Measurements from ENCODE around the gene LPIN2. TPM values are rescaled to one million over a fixed set of nuclear protein-coding genes. Genes with fewer than 3 reads are reported as not detected.

Gene LPIN2
- total and polyA plus RNA-seq, 2 of the 13 experiments (the other 11 are each of a cell fraction or from before 2014, with no cell fraction given) = 46.0 to 119 TPM

DNA sequence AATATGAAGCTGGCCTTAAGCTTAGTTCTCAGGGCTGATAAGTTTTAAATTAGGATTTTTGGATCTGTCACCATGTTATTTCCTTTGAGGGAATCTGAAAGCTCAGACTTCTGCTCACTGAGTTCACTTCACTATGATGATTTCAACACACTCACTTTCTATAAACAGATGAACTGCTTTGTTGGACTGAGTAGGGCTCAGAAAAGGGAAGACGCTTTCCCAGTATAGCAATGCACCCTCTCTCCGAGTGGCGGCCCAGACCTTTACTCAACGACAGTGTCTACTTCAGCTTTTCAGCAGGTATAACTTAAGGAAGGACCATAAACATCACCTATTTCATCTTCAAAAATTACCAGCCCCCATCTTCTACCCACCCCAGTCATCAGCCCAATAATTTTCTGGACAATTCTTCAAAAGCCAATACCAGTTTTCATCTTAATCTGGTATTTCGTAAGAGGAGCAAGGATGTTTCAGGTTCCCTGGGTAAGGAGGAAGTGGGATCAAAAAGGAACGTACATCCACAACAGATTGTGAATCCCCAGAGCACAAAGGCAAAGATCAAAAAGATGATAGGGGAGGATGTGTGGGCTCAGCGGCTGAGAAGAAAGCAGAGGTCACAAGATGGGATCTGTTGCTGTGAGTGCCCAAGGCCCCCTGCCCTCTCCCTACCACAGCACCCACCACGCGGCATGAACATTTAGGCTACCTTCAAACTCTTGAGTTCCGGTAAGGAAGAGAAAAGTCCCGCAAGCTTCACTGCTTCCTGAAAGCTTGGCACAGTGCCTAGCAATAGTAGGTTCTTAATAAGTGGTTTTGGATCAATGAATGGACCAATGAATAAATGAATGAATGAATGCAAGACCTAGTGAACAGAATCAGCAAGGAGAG, 41.9 kb downstream of the LPIN2 start (continued):
- TF ChIP-seq ZNF20 (CRISPR knock-in tag; IDR thresholded peaks at IDR 0.05) (no peak), EEA1 (CRISPR knock-in tag; IDR thresholded peaks at IDR 0.05; ENCODE audit: borderline replicate concordance) (no peak), ELF3 (CRISPR knock-in tag; IDR thresholded peaks at IDR 0.05) (peak; percentile 23; the same call in 1 of the 2 replicates), THAP11 (CRISPR knock-in tag; IDR thresholded peaks at IDR 0.05) (no peak), TBL1XR1 (IDR thresholded peaks at IDR 0.05; ENCODE audit: borderline replicate concordance, low read length, partially characterized antibody) (no peak), PHF21A (CRISPR knock-in tag; IDR thresholded peaks at IDR 0.05) (no peak), ETS1 (CRISPR knock-in tag; IDR thresholded peaks at IDR 0.05) (no peak), ZNF234 (CRISPR knock-in tag; conservative IDR thresholded peaks at IDR 0.05) (no peak), ZNF232 (CRISPR knock-in tag; IDR thresholded peaks at IDR 0.05; ENCODE audit: borderline replicate concordance) (no peak), HHEX (CRISPR knock-in tag; IDR thresholded peaks at IDR 0.05) (no peak), ZNF572 (CRISPR knock-in tag; IDR thresholded peaks at IDR 0.05) (no peak), POGZ (CRISPR knock-in tag; IDR thresholded peaks at IDR 0.05) (peak; percentile 50; the same call in 1 of the 2 replicates), NR2F6 (IDR thresholded peaks at IDR 0.05) (peak; percentile 39), NR2F6 (CRISPR knock-in tag; IDR thresholded peaks at IDR 0.05) (no peak), ZNF670 (CRISPR knock-in tag; IDR thresholded peaks at IDR 0.05; ENCODE audit: borderline replicate concordance) (no peak), ETV5 (CRISPR knock-in tag; IDR thresholded peaks at IDR 0.05; ENCODE audit: borderline replicate concordance) (no peak), IKZF1 (IDR thresholded peaks at IDR 0.05) (no peak), BRD4 (CRISPR knock-in tag; IDR thresholded peaks at IDR 0.05) (no peak), GATAD2A (CRISPR knock-in tag; IDR thresholded peaks at IDR 0.05) (peak; percentile 30; the same call in 1 of the 2 replicates), ZMYM3 (CRISPR knock-in tag; IDR thresholded peaks at IDR 0.05) (no peak), ZNF296 (CRISPR knock-in tag; conservative IDR thresholded peaks at IDR 0.05) (no peak), TCF7 (IDR thresholded peaks at IDR 0.05; ENCODE audit: low read depth) (peak; percentile 73), ZNF333 (CRISPR knock-in tag; IDR thresholded peaks at IDR 0.05; ENCODE audit: borderline replicate concordance) (no peak), MED1 (CRISPR knock-in tag; IDR thresholded peaks at IDR 0.05) (0 out of 2 replicates have a peak, but pooled peaks have one; percentile 27), ZNF607 (CRISPR knock-in tag; IDR thresholded peaks at IDR 0.05; ENCODE audit: borderline replicate concordance) (no peak), ZNF432 (CRISPR knock-in tag; IDR thresholded peaks at IDR 0.05; ENCODE audit: borderline replicate concordance) (no peak)
- TF ChIP-seq, protein P1, sequence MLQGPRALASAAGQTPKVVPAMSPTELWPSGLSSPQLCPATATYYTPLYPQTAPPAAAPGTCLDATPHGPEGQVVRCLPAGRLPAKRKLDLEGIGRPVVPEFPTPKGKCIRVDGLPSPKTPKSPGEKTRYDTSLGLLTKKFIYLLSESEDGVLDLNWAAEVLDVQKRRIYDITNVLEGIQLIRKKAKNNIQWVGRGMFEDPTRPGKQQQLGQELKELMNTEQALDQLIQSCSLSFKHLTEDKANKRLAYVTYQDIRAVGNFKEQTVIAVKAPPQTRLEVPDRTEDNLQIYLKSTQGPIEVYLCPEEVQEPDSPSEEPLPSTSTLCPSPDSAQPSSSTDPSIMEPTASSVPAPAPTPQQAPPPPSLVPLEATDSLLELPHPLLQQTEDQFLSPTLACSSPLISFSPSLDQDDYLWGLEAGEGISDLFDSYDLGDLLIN (CRISPR knock-in tag; IDR thresholded peaks at IDR 0.05; ENCODE audit: borderline replicate concordance) = no peak
- TF ChIP-seq, protein P2, sequence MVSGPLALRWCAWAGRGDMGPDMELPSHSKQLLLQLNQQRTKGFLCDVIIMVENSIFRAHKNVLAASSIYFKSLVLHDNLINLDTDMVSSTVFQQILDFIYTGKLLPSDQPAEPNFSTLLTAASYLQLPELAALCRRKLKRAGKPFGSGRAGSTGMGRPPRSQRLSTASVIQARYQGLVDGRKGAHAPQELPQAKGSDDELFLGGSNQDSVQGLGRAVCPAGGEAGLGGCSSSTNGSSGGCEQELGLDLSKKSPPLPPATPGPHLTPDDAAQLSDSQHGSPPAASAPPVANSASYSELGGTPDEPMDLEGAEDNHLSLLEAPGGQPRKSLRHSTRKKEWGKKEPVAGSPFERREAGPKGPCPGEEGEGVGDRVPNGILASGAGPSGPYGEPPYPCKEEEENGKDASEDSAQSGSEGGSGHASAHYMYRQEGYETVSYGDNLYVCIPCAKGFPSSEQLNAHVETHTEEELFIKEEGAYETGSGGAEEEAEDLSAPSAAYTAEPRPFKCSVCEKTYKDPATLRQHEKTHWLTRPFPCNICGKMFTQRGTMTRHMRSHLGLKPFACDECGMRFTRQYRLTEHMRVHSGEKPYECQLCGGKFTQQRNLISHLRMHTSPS (CRISPR knock-in tag; IDR thresholded peaks at IDR 0.05; ENCODE audit: low read depth) = no peak

Measured in HepG2 (cell line).